GM23338 (cell line): ENCODE data around the gene IL2. TPM values are rescaled to one million over a fixed set of nuclear protein-coding genes. Genes with fewer than 3 reads are reported as not detected.

Source experiments
- ATAC-seq: fragments of 200-7000 bp; cut with Tn5 transposase; 3 replicates; pipeline ENCODE4 v1.9.1; 2020
- DNase-seq: peaks from one replicate; pipeline ENCODE4 v3.0.0-alpha.2; 2015; ENCODE audit warnings: low spot score
- H2AFZ ChIP-seq: fragments of 200-600 bp; sonication (generic); 2 replicates; pipeline ENCODE4 v1.8.0; 2016; ENCODE audit warnings: antibody characterized with exemption, mild to moderate bottlenecking, moderate library complexity
- H3F3A ChIP-seq: fragments of 200-600 bp; sonication (generic); replicated peaks from 2 replicates; pipeline ENCODE4 v1.8.0; 2017; ENCODE audit warnings: antibody characterized with exemption, mixed run types, low read depth
- H3K27ac ChIP-seq: fragments of 200-600 bp; sonication (generic); 2 replicates; pipeline ENCODE4 v1.6.1; 2016; ENCODE audit warnings: low read depth
- H3K27me3 ChIP-seq: fragments of 200-600 bp; sonication (generic); 2 replicates; pipeline ENCODE4 v1.8.0; 2016; ENCODE audit warnings: mild to moderate bottlenecking, mixed run types, moderate library complexity; ENCODE audit not compliant: insufficient read depth
- H3K36me3 ChIP-seq: fragments of 200-600 bp; sonication (generic); 2 replicates; pipeline ENCODE4 v1.8.0; 2016; ENCODE audit warnings: mild to moderate bottlenecking; ENCODE audit not compliant: insufficient read depth
- H3K4me1 ChIP-seq: fragments of 200-600 bp; sonication (generic); 2 replicates; pipeline ENCODE4 v1.8.0; 2016; ENCODE audit warnings: mild to moderate bottlenecking, moderate library complexity; ENCODE audit not compliant: insufficient read depth
- H3K4me2 ChIP-seq: fragments of 200-600 bp; sonication (generic); 2 replicates; pipeline ENCODE4 v1.7.1; 2017; ENCODE audit warnings: mixed run types
- H3K4me3 ChIP-seq: fragments of 200-600 bp; sonication (generic); 2 replicates; pipeline ENCODE4 v1.6.1; 2016; ENCODE audit warnings: mixed run types
- H3K79me2 ChIP-seq: fragments of 200-600 bp; sonication (generic); replicated peaks from 2 replicates; pipeline ENCODE4 v1.8.0; 2017; ENCODE audit warnings: mild to moderate bottlenecking; ENCODE audit not compliant: insufficient read depth
- H3K9me2 ChIP-seq: fragments of 200-600 bp; sonication (generic); 2 replicates; pipeline ENCODE4 v1.8.0; 2017; ENCODE audit not compliant: insufficient read depth
- H4K20me1 ChIP-seq: fragments of 200-600 bp; sonication (generic); replicated peaks from 2 replicates; pipeline ENCODE4 v1.8.0; 2017; ENCODE audit warnings: mild to moderate bottlenecking; ENCODE audit not compliant: insufficient read depth
- H3K27ac Mint-ChIP-seq: 2 replicates; pipeline ENCODE4 v1.8.0; 2020; ENCODE audit warnings: inconsistent platforms, mild to moderate bottlenecking, moderate library complexity, mixed read lengths
- H3K27me3 Mint-ChIP-seq: 3 replicates; pipeline ENCODE4 v1.8.0; 2022; ENCODE audit warnings: low read depth, mild to moderate bottlenecking, moderate library complexity, mixed read lengths, inconsistent platforms; ENCODE audit not compliant: insufficient read depth, poor library complexity
- H3K36me3 Mint-ChIP-seq: 3 replicates; pipeline ENCODE4 v1.8.0; 2021; ENCODE audit warnings: low read depth, mild to moderate bottlenecking, inconsistent platforms, moderate library complexity, mixed read lengths
- H3K4me1 Mint-ChIP-seq: 3 replicates; pipeline ENCODE4 v1.8.0; 2020; ENCODE audit warnings: mild to moderate bottlenecking, inconsistent platforms, mixed read lengths
- H3K4me3 Mint-ChIP-seq: 3 replicates; pipeline ENCODE4 v1.8.0; 2021; ENCODE audit warnings: moderate library complexity, mild to moderate bottlenecking, inconsistent platforms, mixed read lengths
- H3K9me3 Mint-ChIP-seq: 3 replicates; pipeline ENCODE4 v1.8.0; 2020; ENCODE audit warnings: moderate library complexity, mild to moderate bottlenecking, inconsistent platforms, mixed read lengths
- ETS1 ChIP-seq: IDR thresholded peaks from 2 replicates; pipeline ENCODE4 v1.6.1; 2016; ENCODE audit warnings: antibody characterized with exemption
- EZH2 ChIP-seq: fragments of 200-600 bp; sonication (generic); IDR thresholded peaks from one replicate; pipeline ENCODE4 v1.8.0; 2017; ENCODE audit warnings: antibody characterized with exemption, mild to moderate bottlenecking, low read depth; ENCODE audit not compliant: unreplicated experiment
- EZH2phosphoT487 ChIP-seq: fragments of 200-600 bp; sonication (generic); IDR thresholded peaks from one replicate; pipeline ENCODE4 v1.8.1; 2018; ENCODE audit warnings: antibody characterized with exemption; ENCODE audit not compliant: unreplicated experiment
- JUNB ChIP-seq: IDR thresholded peaks from one replicate; pipeline ENCODE4 v1.6.1; 2016; ENCODE audit warnings: antibody characterized with exemption; ENCODE audit not compliant: unreplicated experiment
- POLR2AphosphoS5 ChIP-seq: IDR thresholded peaks from 2 replicates; pipeline ENCODE4 v1.6.1; 2016; ENCODE audit warnings: antibody characterized with exemption, low read depth
- STAT1 ChIP-seq: IDR thresholded peaks from one replicate; pipeline ENCODE4 v1.6.1; 2016; ENCODE audit warnings: antibody characterized with exemption; ENCODE audit not compliant: unreplicated experiment
- ZNF331 ChIP-seq: fragments of 250-450 bp; sonication (Bioruptor Pico); IDR thresholded peaks from 2 replicates; pipeline ENCODE4 v1.5.0; 2020; ENCODE audit warnings: low read depth, mild to moderate bottlenecking, moderate library complexity
- polyA plus RNA-seq: library from polyadenylated mRNA; unstranded; fragments of >200 nt; fragmentation: Nextera tagmentation; extraction: Ambion mirVana; gene quantifications from 2 replicates; pipeline ENCODE4 v1.2.1, GENCODE V29; 2016
- total RNA-seq: library from RNA; depleted of rRNA; stranded (reverse); fragments of >200 nt; shearing (Covaris generic); gene quantifications from 2 replicates; pipeline ENCODE4 v1.2.3, GENCODE V29; 2014
- TF ChIP-seq, protein P1 (sequence below): fragments of 250-450 bp; sonication (Bioruptor Pico); IDR thresholded peaks from 2 replicates; pipeline ENCODE4 v1.5.0; 2020; ENCODE audit warnings: mild to moderate bottlenecking, moderate library complexity

Gene IL2
- total and polyA plus RNA-seq, 2 experiments from 2014 or later = not detected

DNA sequence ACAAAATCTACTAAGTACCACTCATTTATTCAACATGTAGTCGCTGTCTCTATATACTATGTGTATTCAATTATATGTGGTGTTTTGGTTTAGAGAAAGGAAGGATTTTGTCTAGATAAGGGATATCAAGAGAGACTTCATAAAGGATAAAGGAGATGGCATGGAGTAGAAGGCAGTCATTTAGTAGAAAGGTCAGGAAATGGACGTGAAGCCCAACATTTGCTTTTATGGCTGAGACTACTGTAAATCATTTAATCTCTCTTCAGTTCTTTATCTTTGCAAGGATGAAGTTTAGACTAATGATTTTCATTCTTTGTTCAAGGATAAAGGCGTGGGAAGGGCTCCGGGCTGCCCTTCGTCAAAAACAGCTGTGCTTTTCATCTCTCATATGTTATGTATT, 25.2 kb downstream of the IL2 start (continued):
- TF ChIP-seq, protein P1, sequence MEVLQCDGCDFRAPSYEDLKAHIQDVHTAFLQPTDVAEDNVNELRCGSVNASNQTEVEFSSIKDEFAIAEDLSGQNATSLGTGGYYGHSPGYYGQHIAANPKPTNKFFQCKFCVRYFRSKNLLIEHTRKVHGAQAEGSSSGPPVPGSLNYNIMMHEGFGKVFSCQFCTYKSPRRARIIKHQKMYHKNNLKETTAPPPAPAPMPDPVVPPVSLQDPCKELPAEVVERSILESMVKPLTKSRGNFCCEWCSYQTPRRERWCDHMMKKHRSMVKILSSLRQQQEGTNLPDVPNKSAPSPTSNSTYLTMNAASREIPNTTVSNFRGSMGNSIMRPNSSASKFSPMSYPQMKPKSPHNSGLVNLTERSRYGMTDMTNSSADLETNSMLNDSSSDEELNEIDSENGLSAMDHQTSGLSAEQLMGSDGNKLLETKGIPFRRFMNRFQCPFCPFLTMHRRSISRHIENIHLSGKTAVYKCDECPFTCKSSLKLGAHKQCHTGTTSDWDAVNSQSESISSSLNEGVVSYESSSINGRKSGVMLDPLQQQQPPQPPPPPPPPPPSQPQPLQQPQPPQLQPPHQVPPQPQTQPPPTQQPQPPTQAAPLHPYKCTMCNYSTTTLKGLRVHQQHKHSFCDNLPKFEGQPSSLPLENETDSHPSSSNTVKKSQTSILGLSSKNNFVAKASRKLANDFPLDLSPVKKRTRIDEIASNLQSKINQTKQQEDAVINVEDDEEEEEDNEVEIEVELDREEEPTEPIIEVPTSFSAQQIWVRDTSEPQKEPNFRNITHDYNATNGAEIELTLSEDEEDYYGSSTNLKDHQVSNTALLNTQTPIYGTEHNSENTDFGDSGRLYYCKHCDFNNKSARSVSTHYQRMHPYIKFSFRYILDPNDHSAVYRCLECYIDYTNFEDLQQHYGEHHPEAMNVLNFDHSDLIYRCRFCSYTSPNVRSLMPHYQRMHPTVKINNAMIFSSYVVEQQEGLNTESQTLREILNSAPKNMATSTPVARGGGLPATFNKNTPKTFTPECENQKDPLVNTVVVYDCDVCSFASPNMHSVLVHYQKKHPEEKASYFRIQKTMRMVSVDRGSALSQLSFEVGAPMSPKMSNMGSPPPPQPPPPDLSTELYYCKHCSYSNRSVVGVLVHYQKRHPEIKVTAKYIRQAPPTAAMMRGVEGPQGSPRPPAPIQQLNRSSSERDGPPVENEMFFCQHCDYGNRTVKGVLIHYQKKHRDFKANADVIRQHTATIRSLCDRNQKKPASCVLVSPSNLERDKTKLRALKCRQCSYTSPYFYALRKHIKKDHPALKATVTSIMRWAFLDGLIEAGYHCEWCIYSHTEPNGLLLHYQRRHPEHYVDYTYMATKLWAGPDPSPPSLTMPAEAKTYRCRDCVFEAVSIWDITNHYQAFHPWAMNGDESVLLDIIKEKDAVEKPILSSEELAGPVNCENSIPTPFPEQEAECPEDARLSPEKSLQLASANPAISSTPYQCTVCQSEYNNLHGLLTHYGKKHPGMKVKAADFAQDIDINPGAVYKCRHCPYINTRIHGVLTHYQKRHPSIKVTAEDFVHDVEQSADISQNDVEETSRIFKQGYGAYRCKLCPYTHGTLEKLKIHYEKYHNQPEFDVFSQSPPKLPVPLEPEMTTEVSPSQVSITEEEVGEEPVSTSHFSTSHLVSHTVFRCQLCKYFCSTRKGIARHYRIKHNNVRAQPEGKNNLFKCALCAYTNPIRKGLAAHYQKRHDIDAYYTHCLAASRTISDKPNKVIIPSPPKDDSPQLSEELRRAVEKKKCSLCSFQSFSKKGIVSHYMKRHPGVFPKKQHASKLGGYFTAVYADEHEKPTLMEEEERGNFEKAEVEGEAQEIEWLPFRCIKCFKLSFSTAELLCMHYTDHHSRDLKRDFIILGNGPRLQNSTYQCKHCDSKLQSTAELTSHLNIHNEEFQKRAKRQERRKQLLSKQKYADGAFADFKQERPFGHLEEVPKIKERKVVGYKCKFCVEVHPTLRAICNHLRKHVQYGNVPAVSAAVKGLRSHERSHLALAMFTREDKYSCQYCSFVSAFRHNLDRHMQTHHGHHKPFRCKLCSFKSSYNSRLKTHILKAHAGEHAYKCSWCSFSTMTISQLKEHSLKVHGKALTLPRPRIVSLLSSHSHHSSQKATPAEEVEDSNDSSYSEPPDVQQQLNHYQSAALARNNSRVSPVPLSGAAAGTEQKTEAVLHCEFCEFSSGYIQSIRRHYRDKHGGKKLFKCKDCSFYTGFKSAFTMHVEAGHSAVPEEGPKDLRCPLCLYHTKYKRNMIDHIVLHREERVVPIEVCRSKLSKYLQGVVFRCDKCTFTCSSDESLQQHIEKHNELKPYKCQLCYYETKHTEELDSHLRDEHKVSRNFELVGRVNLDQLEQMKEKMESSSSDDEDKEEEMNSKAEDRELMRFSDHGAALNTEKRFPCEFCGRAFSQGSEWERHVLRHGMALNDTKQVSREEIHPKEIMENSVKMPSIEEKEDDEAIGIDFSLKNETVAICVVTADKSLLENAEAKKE (CRISPR knock-in tag) = no peak
- TF ChIP-seq EZH2 = no peak
- no peak for TF ChIP-seq POLR2AphosphoS5
- TF ChIP-seq STAT1 = no peak

- H3K36me3 Mint-ChIP-seq = no peaks in the 10 kb centered on the region
- no peaks in the 10 kb centered on the region for H3K4me1 Mint-ChIP-seq
- Histone ChIP-seq H3K79me2 (no peaks in the 10 kb centered on the region), H3K4me2 (no peak overlapping the region), H4K20me1 (no peaks in the 10 kb centered on the region), H3K4me3 (no peak overlapping the region), H3K27me3 (no peaks in the 10 kb centered on the region), H3F3A (no peaks in the 10 kb centered on the region), H3K27ac (no peak overlapping the region), H3K36me3 (no peaks in the 10 kb centered on the region), H2AFZ (no peak overlapping the region), H3K9me2 (no peaks in the 10 kb centered on the region), H3K4me1 (no peaks in the 10 kb centered on the region)
- ATAC-seq = no peak
- no peak for DNase-seq
- no peak overlapping the region for H3K27ac Mint-ChIP-seq
- no peak overlapping the region for H3K4me3 Mint-ChIP-seq
- no peaks in the 10 kb centered on the region for H3K9me3 Mint-ChIP-seq
- H3K27me3 Mint-ChIP-seq = no peaks in the 10 kb centered on the region
- no peak for TF ChIP-seq ETS1
- TF ChIP-seq POLR2AphosphoS5 = no peak
- TF ChIP-seq JUNB = no peak
- TF ChIP-seq ZNF331 (CRISPR knock-in tag) = no peak
- TF ChIP-seq, protein P1 (CRISPR knock-in tag) = no peak
- no peak for TF ChIP-seq EZH2phosphoT487
- no peak for TF ChIP-seq EZH2
These were observed 33.3 kb downstream of the IL2 start for GRCh38 chr4:122423246-122423645.
